GM19397 (cell line): ENCODE measurements around the gene LRWD1.
"Not testable (repeated sequence)": the region's sequence is repeated elsewhere in the genome, so short reads cannot be mapped to it uniquely, and the experiment has no call there.

Experiments used
- ATAC-seq: cut with Tn5 transposase; IDR thresholded peaks from one replicate; pipeline ENCODE4 v1.9.1; 2021; ENCODE audit warnings: mild to moderate bottlenecking, moderate library complexity; ENCODE audit not compliant: unreplicated experiment

LRWD1 gene

DNA sequence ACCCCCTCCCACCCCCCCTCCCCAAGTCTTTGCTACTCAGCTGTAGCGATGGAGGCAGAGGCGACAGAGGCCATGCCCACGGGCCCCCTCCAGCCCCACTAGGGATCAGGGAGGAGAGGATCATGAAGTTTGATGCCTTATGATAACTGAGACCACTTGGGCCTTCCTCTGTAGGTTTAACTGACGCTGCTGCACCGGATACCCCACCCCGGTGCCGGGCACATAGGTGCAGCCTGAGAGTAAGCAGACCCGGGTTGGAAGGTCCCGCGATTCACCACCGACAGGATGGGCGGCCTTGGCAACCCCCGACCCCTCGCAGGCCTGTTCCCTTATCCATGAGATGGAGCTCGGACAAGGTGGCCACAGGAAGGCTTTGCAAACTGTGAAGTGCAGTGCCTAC lies 29.2 kb downstream of the LRWD1 start:
- not testable (repeated sequence) for ATAC-seq

DNA sequence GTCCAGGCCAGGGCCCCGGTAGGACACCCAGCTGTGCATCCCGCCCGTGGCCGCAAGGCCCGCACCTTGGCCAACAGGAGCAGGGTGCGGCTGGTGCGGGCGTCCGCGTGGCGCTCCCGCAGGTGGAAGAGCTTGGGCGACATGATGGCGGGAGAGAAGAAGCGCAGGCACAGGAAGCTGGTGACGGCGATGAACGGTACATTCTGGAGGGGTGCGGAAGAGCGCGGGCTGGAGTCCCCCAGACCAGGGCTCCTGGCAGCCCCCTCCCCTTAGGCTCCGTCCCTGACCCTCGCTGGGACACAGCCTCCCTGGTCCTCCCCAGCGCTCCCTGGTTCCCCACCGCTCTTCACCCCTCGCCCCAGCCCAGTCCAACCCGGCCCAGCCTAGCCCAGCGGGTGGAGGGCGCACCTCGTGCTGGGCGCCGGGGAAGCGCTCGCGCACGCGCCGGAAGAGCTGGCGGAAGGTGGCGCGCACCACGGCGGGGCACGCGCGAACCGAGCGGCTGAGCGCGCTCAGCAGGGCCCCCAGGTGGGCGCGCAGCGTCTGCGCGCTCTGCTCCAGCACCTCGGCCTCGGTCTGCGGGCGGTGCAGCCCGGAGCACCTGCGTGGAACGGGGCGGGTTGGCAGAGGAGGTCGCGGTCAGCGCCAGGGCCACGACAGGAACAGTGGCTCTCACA lies 29.8 kb downstream of the LRWD1 start:
- peak; percentile 72 for ATAC-seq

DNA sequence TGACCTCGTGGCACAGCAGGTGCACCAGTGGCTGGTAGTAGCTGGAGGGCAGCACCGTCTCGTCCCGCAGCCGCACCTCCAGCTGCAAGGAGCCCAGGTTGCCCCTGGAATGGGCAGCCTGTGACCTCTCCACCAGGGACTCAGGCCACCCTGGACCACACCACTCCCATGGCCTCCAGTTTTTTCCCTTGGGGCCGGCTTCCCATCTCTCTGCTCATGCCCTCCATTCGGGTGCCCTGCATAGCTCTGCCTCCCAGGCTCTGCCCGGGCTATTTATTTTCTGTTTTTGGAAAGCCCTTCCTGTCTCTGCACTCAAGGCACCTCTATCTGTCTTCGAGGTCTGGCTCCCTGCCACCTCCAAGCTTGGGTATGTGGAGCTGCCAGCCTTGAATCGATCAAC lies 32.1 kb downstream of the LRWD1 start:
- not testable (repeated sequence) for ATAC-seq

DNA sequence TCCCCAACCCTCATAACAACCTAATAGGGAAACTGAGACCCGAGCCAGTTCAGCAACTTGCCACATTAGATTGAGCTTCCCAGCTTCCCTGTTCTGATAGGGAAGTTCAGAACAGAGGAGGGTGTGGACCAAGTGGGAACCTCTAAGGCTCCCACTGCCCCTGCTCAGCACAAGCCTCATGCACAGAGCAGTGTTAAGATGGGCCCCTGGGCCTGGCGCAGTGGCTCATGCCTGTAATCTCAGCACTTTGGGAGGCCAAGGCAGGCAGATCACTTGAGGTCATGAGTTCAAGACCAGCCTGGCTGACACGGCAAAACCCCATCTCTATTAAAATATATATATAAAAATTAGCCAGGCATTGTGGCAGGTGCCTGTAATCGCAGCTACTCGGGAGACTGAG lies 32.5 kb downstream of the LRWD1 start:
- not testable (repeated sequence) for ATAC-seq

DNA sequence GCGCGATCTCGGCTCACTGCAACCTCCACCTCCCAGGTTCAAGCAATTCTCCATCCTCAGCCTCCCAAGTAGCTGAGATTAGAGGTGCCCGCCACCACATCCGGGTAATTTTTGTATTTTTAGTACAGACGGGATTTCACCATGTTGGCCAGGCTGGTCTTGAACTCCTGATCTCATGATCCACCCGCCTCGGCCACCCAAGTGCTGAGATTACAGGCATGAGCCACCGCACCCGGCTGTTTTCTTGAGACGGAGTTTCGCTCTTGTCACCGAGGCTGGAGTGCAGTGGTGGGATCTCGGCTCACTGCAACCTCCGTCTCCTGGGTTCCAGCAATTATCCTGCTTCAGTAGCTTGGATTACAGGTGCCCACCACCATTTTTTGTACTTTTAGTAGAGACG lies 33.5 kb downstream of the LRWD1 start:
- not testable (repeated sequence) for ATAC-seq

DNA sequence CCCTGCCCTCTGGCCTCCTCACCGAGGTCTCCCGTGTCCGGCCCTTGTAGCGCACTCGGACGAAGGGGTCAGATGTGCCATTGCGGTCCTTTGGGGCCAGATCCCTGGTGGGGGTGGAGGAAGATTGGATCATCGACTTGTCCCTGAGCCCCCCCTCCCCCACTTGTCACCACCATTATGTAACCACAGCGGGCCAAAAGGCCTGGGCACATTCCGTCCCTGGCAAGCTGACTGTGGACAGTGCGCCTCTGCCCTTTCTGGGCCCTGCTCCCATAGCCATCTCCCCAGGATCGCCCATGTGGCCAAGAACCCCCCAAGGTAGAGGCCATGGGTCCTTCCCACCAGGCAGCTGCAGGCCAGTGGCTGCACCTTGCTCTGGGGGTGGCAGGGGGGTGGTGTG lies 38.4 kb downstream of the LRWD1 start:
- not testable (repeated sequence) for ATAC-seq

DNA sequence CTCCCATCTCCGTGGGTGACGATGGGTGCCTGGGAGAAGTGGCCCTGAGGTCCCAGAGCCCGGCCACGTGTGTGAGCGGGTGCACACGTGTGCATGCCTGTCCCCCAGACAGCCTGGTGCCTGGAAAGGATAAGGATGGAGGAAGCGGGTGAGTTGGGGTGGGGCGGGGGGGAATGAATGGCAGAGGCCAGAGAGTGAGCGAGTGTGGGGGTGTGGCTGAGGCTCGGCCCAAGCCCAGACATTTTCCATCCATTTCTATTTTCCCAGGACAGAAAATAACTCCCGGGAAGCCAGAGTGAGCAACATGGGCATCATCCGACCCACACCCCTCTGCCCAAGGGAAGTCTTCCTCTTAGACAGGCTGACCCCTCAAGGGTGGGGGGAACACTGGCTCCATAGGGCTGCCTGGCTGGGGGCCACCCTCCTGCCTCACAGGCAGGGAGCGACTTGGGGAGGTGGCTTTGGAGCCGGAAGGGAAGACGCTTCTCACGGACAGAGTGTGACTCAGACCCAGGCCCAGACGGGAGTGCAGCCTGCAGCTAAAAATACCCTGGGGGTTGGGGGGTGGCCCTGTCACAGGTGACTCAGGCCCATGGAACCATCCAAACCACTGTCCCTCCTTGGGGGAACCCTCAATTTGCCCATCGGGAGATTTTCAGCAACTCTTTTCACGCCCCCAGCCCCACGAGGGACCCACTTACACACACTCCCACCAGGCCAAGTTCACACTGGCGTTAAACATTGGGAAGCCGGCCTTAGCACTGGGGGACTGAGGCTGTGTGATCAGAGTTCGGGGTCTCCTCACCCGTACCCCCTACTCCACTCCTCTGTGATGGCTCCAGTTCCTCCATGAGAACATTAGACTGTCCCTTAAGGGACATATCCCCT lies 40.8 kb downstream of the LRWD1 start:
- not testable (repeated sequence) for ATAC-seq

DNA sequence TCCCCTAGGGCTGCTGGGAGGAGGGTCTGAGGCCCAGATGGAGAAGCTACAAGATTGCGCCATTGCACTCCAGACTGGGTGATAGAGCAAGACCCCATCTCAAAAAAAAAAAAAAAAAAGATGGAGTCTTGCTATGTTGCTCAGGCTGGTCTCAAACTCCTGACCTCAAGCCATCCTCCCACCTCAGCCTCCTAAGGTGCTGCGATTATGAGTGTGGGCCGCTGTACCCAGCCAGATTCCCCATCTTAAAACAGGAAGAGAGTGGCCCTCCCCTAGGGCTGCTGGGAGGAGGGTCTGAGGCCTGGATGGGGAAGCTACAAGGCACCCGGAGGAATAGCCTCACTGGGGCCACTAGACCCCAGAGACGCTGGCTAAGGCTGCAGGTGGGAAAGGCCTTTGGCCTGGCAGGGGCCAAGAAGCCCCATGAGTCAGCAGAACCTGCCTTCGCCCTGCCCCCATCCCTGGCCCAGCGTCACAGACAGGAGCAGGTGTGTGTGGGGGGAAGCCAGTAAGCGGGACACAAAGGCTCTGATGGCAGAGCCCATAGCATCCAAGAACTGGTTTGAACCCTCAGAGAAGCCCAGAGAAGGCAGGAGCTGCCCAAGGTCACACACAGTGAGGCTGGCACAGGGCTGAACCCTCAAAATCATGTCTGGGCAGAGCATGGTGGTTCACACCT lies 42.8 kb downstream of the LRWD1 start:
- not testable (repeated sequence) for ATAC-seq

DNA sequence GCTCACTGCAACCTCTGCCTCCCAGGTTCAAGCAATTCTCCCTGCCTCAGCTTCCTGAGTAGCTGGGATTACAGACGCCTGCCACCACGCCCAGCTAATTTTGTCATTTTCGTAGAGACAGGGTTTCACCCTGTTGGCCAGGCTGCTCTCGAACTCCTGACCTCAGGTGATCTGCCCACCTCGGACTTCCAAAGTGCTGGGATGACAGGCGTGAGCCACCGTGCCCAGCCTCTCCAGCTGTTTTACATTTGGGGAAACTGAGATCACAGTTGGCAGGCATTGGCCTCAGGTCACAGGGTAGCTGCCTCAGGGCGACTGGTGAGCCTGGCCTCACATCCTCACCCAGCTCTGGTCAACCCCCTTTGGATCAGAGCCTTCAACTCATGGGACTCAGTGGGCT lies 45.8 kb downstream of the LRWD1 start:
- not testable (repeated sequence) for ATAC-seq

DNA sequence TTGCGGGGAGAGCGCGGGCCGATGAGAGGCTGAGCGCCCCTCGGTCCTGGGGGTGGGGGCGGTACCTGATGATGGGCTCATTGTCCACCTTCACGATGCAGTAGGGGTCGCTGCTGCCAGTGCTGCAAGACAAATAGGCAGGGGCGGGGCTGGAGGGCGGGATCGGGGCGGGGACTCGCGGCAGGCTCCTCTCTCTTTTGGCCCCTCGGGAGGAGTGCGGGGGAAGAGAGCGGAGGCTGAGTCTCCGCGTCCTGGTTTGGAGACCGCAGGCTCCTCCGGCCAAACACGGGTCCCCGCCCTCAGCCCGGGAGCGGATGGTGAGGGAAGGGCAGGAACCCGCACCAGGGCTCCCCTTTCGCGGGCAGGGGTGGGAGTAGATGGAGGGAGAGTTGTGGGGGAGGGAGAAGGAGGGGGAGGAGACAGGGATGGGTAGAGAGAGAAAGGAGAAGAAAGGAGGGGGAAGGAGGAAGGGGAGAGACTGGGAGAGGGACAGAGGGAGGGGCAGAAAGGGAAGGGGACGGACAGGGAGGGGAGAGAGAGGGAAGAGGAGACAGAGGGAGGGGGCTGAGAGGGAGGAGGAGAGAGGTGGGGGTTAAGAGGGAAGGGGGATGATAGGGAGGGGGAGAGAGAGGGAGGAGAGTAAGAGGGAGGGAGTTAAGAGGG lies 47.2 kb downstream of the LRWD1 start:
- peak; percentile 46 for ATAC-seq

DNA sequence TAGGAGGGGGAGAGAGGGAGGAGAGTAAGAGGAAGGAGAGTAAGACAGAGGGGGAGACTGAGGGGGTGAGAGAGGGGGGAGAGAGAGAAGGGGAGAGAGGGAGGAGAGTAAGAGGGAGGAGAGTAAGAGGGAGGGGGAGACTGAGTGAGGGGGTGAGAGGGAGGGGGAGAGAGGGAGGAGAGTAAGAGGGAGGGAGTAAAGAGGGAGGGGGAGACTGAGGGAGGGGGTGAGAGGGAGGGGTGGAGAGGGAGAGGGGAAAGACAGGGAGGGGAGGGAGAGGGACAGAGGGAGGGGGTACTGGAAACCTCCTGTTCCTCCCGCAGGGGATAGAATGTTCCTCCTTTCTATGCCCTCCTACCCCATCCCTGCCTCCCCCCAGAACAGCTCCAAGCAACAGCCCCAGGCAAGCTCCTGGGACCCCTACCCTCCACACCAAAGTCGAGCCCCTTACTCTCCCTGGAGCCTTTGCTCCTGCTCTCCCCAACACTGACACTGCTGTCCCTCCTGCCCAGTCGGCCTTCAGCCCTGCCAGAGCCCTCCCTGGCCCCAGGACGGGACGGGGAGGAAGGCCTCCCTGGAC lies 47.9 kb downstream of the LRWD1 start:
- not testable (repeated sequence) for ATAC-seq

DNA sequence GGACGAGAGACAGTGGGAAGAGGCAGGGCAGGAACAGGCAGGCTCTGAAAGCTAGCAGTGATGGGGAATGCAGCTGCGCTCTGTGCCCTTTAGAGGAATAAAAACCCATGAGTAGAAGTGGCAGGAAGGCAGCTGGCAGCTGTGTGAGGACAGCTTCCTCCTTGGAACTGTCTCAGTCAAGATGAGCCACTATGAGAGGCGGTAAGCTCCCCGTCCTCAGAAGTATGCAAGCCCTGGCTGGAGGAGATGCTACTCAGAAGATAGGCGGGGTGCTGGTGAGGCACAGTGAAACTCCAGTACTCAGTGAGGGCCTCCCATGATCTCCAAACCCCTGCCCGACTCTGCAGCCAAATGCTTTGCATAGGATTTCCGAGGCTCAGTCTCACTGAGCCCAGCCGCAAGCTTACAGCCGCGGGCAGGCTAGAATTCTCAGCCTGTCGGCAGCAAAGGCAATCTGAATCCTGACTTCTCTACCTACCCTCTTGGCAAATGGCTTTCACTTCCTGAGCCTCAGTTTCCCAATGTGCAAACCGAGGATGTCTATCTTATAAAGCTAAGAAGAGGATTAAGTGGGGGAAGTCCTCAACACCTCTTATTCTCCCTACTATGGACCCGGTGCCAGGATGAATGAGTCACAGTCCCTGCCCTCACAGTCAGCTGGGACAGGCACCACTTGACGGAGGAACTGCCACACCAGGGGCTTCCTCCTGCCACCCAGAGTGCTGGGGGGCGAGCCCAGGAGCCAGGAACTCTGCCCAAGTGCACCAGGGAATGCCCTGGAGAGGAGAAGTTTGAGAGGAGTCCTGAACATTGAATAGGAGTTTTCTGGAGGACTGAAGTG lies 50.3 kb downstream of the LRWD1 start:
- peak; percentile 55 for ATAC-seq

DNA sequence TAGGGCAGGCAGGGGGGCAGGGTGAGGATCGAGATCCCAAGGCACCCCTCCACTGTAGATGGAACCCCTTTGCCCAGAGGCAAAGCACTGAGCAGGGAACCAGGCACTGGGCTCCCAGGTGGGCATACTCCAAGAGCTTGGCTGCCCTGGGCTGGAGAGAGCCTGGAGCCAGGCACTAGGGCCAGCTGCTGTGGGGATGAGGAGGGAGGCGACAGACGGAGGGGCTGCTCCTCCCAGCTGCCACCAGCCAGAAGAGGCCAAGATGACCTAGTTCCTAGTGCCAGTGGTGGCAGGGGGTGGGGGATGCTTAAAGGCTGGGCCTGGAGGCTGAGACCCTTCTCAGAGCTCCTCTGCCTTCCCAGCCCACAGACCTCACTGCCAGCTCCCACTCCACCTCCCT lies 51.1 kb downstream of the LRWD1 start:
- ATAC-seq, result not testable (repeated sequence)

DNA sequence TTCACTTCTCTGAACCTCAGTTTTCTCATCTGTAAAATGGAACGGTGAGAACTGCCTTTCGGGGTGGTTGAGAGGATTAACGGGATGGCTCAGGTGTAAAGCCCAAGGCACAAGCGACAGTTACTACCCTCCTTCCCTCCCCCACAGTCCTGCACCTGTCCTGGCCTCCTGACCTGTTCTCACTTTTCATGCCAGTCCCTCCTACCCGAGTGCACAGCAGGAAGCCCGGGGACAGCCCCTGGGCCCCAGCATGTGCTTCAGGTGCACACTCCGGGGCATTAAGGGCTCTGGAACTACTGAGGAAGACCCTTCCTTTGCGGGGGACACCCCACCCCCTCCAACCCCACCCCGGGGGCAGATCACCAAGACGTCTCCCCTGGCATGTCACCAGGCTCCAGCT lies 52.2 kb downstream of the LRWD1 start:
- ATAC-seq, result not testable (repeated sequence)

DNA sequence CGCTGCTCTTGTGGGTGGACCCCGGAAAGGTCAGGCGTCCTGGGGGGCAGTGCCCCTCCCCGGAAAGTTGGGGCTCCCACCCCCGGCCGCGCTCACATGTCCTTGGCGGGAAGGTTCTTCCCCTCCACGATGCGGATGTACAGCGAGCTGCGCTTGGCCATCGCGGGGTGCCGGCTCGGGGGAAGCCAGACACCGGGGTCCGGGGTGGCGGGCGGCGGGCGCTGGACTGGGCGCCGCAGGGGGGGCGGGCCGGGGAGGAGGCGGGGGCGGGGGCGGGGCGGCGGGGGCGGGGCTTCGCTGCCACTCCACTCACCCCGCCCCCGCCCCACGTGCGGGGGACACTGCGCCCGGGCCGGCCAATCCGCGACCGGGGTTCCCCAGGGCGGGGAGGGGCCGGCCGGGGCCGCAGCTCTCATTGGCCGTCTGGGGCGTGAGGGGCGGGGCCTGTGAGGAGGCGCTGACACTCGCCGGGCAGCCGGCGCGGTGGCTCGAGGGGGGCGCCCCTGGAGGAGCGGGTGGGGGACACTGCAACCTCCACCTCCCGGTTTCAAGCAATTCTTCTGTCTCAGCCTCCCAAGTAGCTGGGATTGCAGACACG lies 52.9 kb downstream of the LRWD1 start, which contains the start of gene RASA4B:
RASA4B (minus strand) TSS at position 228 of the 598 bp plus-strand sequence; CDS start at position 161, 67 bp downstream.
- ATAC-seq, result peak; percentile 85

DNA sequence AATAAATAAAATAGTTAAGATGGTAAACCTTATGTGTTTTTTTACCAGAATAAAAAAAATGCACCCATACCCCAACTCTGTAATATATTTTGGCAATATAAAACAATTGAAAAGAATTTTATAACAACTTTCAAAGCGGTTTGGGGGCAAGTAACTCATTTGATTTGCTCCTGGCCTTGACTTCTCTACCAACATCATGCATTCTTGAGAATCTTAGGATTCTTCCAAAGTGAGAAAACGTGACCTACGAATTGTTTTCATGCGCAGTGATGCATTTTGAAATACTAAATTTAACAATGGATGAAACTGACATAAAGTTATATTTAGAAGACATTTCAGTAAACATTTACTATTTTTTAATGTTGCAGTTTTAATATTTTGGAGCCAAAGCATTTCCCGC lies 56.0 kb downstream of the LRWD1 start:
- ATAC-seq, result not testable (repeated sequence)
